ENCODE data around the gene AASS. TPM values are rescaled to one million over a fixed set of nuclear protein-coding genes. Genes with fewer than 3 reads are reported as not detected.

AASS gene
- total RNA-seq, 2 donors from 2014 or later: 47.2 to 87.7 TPM

- peaks cover 3 to 14% of the 10 kb centered on the region in 2 donors for H3K4me1 ChIP-seq (ENCODE audit: control insufficient read depth in 1 of 2, low read depth in 2 of 2)
- H3K9me3 ChIP-seq: no peaks in the 10 kb centered on the region
- ATAC-seq (ENCODE audit: insufficient number of reproducible peaks, low FRiP score, low read depth) (peak; percentile 78), DNase-seq (ENCODE audit: low spot score) (no peak)
- no peak overlapping the region for H3K4me3 ChIP-seq
- no peaks in the 10 kb centered on the region for H3K36me3 ChIP-seq
- H3K27me3 ChIP-seq (replicated peaks; ENCODE audit: insufficient read depth): no peaks in the 10 kb centered on the region
- H3K27ac ChIP-seq: no peak overlapping the region
- no peak for TF ChIP-seq CTCF (IDR thresholded peaks at IDR 0.05)
Observed at GRCh38 chr7:122166740-122167139, 22.7 kb upstream of the AASS start.

GRCh38 chr7:122166275-122166674 lies 22.2 kb upstream of the AASS start:
- no peak overlapping the region for H3K4me3 ChIP-seq
- no peak for TF ChIP-seq CTCF (IDR thresholded peaks at IDR 0.05)
- DNase-seq (ENCODE audit: low spot score) (no peak), ATAC-seq (ENCODE audit: insufficient number of reproducible peaks, low FRiP score, low read depth) (no peak)
- no peaks in the 10 kb centered on the region for H3K36me3 ChIP-seq
- H3K9me3 ChIP-seq: no peaks in the 10 kb centered on the region
- peaks cover 3 to 16% of the 10 kb centered on the region in 2 donors for H3K4me1 ChIP-seq (ENCODE audit: control insufficient read depth in 1 of 2, low read depth in 2 of 2)
- no peak overlapping the region for H3K27ac ChIP-seq
- H3K27me3 ChIP-seq (replicated peaks; ENCODE audit: insufficient read depth): no peaks in the 10 kb centered on the region

- no peaks in the 10 kb centered on the region for H3K36me3 ChIP-seq
- TF ChIP-seq CTCF (IDR thresholded peaks at IDR 0.05): no peak
- no peak overlapping the region for H3K4me3 ChIP-seq
- no peak for ATAC-seq (ENCODE audit: insufficient number of reproducible peaks, low FRiP score, low read depth)
- H3K27me3 ChIP-seq (replicated peaks; ENCODE audit: insufficient read depth): no peaks in the 10 kb centered on the region
- no peaks in the 10 kb centered on the region for H3K9me3 ChIP-seq
- H3K27ac ChIP-seq: no peak overlapping the region
- H3K4me1 ChIP-seq (ENCODE audit: control insufficient read depth in 1 of 2, low read depth in 2 of 2): peaks cover 3 to 11% of the 10 kb centered on the region in 2 donors
- no peak for DNase-seq (ENCODE audit: low spot score)
Observed at GRCh38 chr7:122161628-122162027, 17.6 kb upstream of the AASS start.

- no peaks in the 10 kb centered on the region for H3K27me3 ChIP-seq (replicated peaks; ENCODE audit: insufficient read depth)
- no peak overlapping the region for H3K4me3 ChIP-seq
- H3K27ac ChIP-seq: no peak overlapping the region
- no peak for DNase-seq (ENCODE audit: low spot score)
- no peaks in the 10 kb centered on the region for H3K36me3 ChIP-seq
- no peaks in the 10 kb centered on the region for H3K4me1 ChIP-seq (ENCODE audit: control insufficient read depth in 1 of 2, low read depth in 2 of 2)
- no peak for TF ChIP-seq CTCF (IDR thresholded peaks at IDR 0.05)
- H3K9me3 ChIP-seq: no peaks in the 10 kb centered on the region
- ATAC-seq (ENCODE audit: insufficient number of reproducible peaks, low FRiP score, low read depth): no peak
Observed at GRCh38 chr7:122155566-122155965, 11.5 kb upstream of the AASS start.

GRCh38 chr7:122148878-122149277 lies 4.8 kb upstream of the AASS start:
- no peak overlapping the region for H3K27ac ChIP-seq
- no peak for TF ChIP-seq CTCF (IDR thresholded peaks at IDR 0.05)
- H3K4me1 ChIP-seq (ENCODE audit: control insufficient read depth in 1 of 2, low read depth in 2 of 2): no peaks in the 10 kb centered on the region
- no peaks in the 10 kb centered on the region for H3K36me3 ChIP-seq
- H3K9me3 ChIP-seq: no peaks in the 10 kb centered on the region
- H3K27me3 ChIP-seq (replicated peaks; ENCODE audit: insufficient read depth): no peaks in the 10 kb centered on the region
- ATAC-seq (ENCODE audit: insufficient number of reproducible peaks, low FRiP score, low read depth) (no peak), DNase-seq (ENCODE audit: low spot score) (no peak)
- H3K4me3 ChIP-seq: no peak overlapping the region
